ENCODE results near the gene ANGEL1. TPM values are rescaled to one million over a fixed set of nuclear protein-coding genes. Genes with fewer than 3 reads are reported as not detected.

Gene ANGEL1
- total and polyA plus RNA-seq, 2 of the 8 experiments (the other 6 are each of a cell fraction or from before 2014, with no cell fraction given), result 26.8 to 27.2 TPM

DNA sequence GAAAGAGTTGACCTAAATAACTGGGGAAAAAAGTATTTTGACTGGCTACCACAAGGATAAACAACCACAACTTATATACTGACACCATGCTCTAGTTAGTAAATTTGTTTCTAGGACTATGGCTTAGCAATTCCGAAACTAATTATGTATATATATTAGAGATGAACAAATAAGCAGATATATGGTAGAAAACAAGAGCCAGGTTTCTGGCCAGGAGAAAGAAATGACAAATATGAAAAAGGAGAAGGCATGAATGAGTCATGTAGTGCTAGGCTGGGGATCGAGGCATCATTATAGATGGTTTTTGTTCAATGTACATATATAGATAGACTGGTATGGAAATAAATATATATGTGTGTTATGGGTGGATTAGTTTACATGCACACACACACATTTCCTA lies 8.0 kb upstream of the ANGEL1 start:
- Histone ChIP-seq H2BK120ac (replicated peaks; ENCODE audit: low read depth, low read length) (no peak overlapping the region), H3K9ac (replicated peaks in 1 of 4; ENCODE audit: extremely low read depth in 1 of 4, low read depth in 3 of 4, low read length in 3 of 4) (no peak overlapping the region), H3K4me3 (ENCODE audit: extremely low read depth in 1 of 4, insufficient read depth in 2 of 4, low read depth in 3 of 4, low read length in 4 of 4) (no peak overlapping the region), H3K4ac (replicated peaks; ENCODE audit: insufficient read length, low read depth, low read length) (no peak overlapping the region), H3K9me3 (ENCODE audit: insufficient read depth in 2 of 2, low read depth in 1 of 2, low read length in 1 of 2) (peaks cover 2 to 4% of the 10 kb centered on the region in 2 experiments; a peak in 2 of 4 replicates), H3K23me2 (ENCODE audit: low read depth, low read length) (no peaks in the 10 kb centered on the region), H2BK20ac (ENCODE audit: low read length) (no peak overlapping the region), H4K5ac (ENCODE audit: insufficient read length, low read depth, low read length) (no peak overlapping the region), H3K79me1 (ENCODE audit: low read depth, low read length) (no peaks in the 10 kb centered on the region), H3K4me1 (replicated peaks in 1 of 4; ENCODE audit: control insufficient read depth in 3 of 4, insufficient read depth in 4 of 4, low read length in 3 of 4) (no peaks in the 10 kb centered on the region), H3K14ac (ENCODE audit: insufficient read length) (no peak overlapping the region), H2BK12ac (ENCODE audit: low read depth, low read length) (no peak overlapping the region), H3K36me3 (ENCODE audit: control insufficient read depth in 2 of 4, insufficient read depth in 4 of 4, low read length in 3 of 4) (no peaks in the 10 kb centered on the region; a peak in 1 of 8 replicates), H4K8ac (ENCODE audit: extremely low read depth, insufficient read depth, low read length) (no peak overlapping the region), H2BK15ac (ENCODE audit: low read length) (no peak overlapping the region), H2AK5ac (ENCODE audit: low read depth, low read length) (no peak overlapping the region), H2AFZ (ENCODE audit: low read length) (no peak overlapping the region), H2BK5ac (ENCODE audit: low read depth, low read length) (no peak overlapping the region), H3K18ac (ENCODE audit: extremely low read depth, low read length) (no peak overlapping the region), H3K56ac (replicated peaks; ENCODE audit: insufficient read length, low read depth, low read length) (no peak overlapping the region), H3K27me3 (replicated peaks in 1 of 4; ENCODE audit: control insufficient read depth in 3 of 4, extremely low read depth in 1 of 4, insufficient read depth in 3 of 4, low read length in 3 of 4) (no peaks in the 10 kb centered on the region; a peak in 3 of 7 replicates), H3K79me2 (ENCODE audit: control insufficient read depth in 1 of 2, insufficient read depth in 2 of 2, low read length in 2 of 2) (no peaks in the 10 kb centered on the region), H4K91ac (replicated peaks; ENCODE audit: insufficient read length, low read length) (no peak overlapping the region), H3K4me2 (ENCODE audit: insufficient read depth in 1 of 2, low read depth in 2 of 2, low read length in 2 of 2) (no peak overlapping the region), H3K27ac (ENCODE audit: low read depth, low read length) (no peak overlapping the region), H3K23ac (ENCODE audit: insufficient read length) (no peak overlapping the region), H4K20me1 (replicated peaks in 1 of 2; ENCODE audit: control insufficient read depth in 1 of 2, insufficient read depth in 2 of 2, low read length in 2 of 2) (no peaks in the 10 kb centered on the region)
- TF ChIP-seq SP2 (IDR thresholded peaks at IDR 0.05; ENCODE audit: low read length) (no peak), RXRA (IDR thresholded peaks at IDR 0.05; ENCODE audit: insufficient read depth, low read depth, low read length) (no peak), ZNF274 (IDR thresholded peaks at IDR 0.05; ENCODE audit: borderline replicate concordance, extremely low read depth, low read length) (no peak), HDAC2 (IDR thresholded peaks at IDR 0.05; ENCODE audit: borderline replicate concordance in 1 of 2, low read depth in 2 of 2, low read length in 2 of 2) (no peak), CHD2 (IDR thresholded peaks at IDR 0.05; ENCODE audit: low read length) (no peak), SIX5 (IDR thresholded peaks at IDR 0.05; ENCODE audit: low read depth, low read length) (no peak), SIN3A (conservative IDR thresholded peaks at IDR 0.05 in 1 of 2, IDR thresholded peaks at IDR 0.05 in 1 of 2; ENCODE audit: low read depth in 1 of 2, low read length in 2 of 2) (no peak), TEAD4 (IDR thresholded peaks at IDR 0.05; ENCODE audit: low read depth, low read length) (no peak), GTF2F1 (IDR thresholded peaks at IDR 0.05; ENCODE audit: borderline replicate concordance, low read depth, low read length) (no peak), BACH1 (IDR thresholded peaks at IDR 0.05; ENCODE audit: low read length) (no peak), CBX8 (IDR thresholded peaks at IDR 0.05; ENCODE audit: borderline replicate concordance, low read depth, low read length) (no peak), RNF2 (IDR thresholded peaks at IDR 0.05; ENCODE audit: borderline replicate concordance, low read depth, low read length, missing control alignments, poor library complexity, severe bottlenecking) (no peak), MAFK (IDR thresholded peaks at IDR 0.05; ENCODE audit: low read depth, low read length) (no peak), SP1 (IDR thresholded peaks at IDR 0.05; ENCODE audit: low read depth, low read length) (no peak), FOSL1 (IDR thresholded peaks at IDR 0.05; ENCODE audit: insufficient read depth, low read depth, low read length) (no peak)
- FAIRE-seq (no peak), DNase-seq (ENCODE audit: low read depth in 1 of 2, low spot score in 2 of 2) (no peak)
- ChIA-PET POLR2A (ENCODE audit: partially characterized antibody) (no interaction called here), CTCF (ENCODE audit: partially characterized antibody) (interaction anchor here (0.6 kb wide), 1 partner anchor 170 kb away, joined by 3 read pairs; no protein-coding TSS in a partner anchor)
- 90% methylated on average over 2 of the region's 2 CpGs; no CpG with 5 or more reads in 1 of the 2 experiments for WGBS, 2 experiments (ENCODE audit: extremely low coverage in 1 of 2, insufficient coverage in 1 of 2, insufficient read length in 1 of 2, insufficient replicate concordance in 2 of 2, low coverage in 1 of 2, low lambda C conversion rate in 2 of 2, missing lambda C conversion rate in 1 of 2)

All from H1 (cell line).